HUES64 (cell line): Measurements from ENCODE around the gene CLEC11A.
A peak's percentile ranks its signal among the peaks of the same experiment; 100 is the strongest.

Experiments
- H3K27ac ChIP-seq: 2 replicates; pipeline ENCODE4 v1.7.0; 2013; ENCODE audit warnings: low read depth, low read length, inconsistent platforms
- H3K27me3 ChIP-seq: 2 replicates; pipeline ENCODE4 v1.6.1; 2013; ENCODE audit warnings: mild to moderate bottlenecking, low read length; ENCODE audit not compliant: insufficient read depth
- H3K36me3 ChIP-seq: 2 replicates; pipeline ENCODE4 v1.6.1; 2013; ENCODE audit warnings: mild to moderate bottlenecking, low read length; ENCODE audit not compliant: insufficient read depth
- H3K4me1 ChIP-seq: 2 replicates; pipeline ENCODE4 v1.6.1; 2013; ENCODE audit warnings: mild to moderate bottlenecking, low read length, moderate library complexity; ENCODE audit not compliant: insufficient read depth
- H3K4me3 ChIP-seq: 2 replicates; pipeline ENCODE4 v1.5.1; 2013; ENCODE audit warnings: mild to moderate bottlenecking, low read length, moderate library complexity
- H3K9ac ChIP-seq: 2 replicates; pipeline ENCODE4 v1.6.1; 2013; ENCODE audit warnings: mild to moderate bottlenecking, low read depth, low read length
- H3K9me3 ChIP-seq: 2 replicates; pipeline ENCODE4 v1.6.1; 2013; ENCODE audit warnings: low read depth, low read length; ENCODE audit not compliant: insufficient read depth
- WGBS: fragments of 150-250, 120-280 bp; methylation state at CpG from one replicate; pipeline ENCODE4 v1.1.7; 2013; ENCODE audit warnings: missing lambda C conversion rate; 5-methylcytosine and 5-hydroxymethylcytosine counted together

Gene CLEC11A

DNA sequence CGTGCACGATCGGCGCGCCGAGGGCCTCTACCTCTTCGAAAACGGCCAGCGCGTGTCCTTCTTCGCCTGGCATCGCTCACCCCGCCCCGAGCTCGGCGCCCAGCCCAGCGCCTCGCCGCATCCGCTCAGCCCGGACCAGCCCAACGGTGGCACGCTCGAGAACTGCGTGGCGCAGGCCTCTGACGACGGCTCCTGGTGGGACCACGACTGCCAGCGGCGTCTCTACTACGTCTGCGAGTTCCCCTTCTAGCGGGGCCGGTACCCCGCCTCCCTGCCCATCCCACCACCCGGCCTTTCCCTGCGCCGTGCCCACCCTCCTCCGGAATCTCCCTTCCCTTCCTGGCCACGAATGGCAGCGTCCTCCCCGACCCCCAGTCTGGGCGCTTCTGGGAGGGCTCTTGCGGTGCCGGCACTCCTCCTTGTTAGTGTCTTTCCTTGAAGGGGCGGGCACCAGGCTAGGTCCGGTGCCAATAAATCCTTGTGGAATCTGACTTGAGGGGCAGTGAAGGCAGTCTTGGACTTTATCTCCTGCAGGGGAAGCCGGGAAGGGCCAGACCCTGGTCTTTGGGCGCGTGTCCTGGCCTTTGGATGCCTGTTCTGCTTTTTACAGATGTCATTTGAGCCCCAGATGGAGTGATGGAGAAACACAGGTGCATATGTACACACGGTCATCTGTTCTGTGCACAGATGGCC, 2.2 kb downstream of the CLEC11A start:
- Histone ChIP-seq H3K27ac (peak overlapping the region; percentile 49; the same call in 1 of the 2 replicates), H3K9ac (peak overlapping the region; percentile 77), H3K27me3 (peaks cover 39% of the 10 kb centered on the region), H3K4me3 (peak overlapping the region; percentile 70), H3K36me3 (no peaks in the 10 kb centered on the region), H3K9me3 (peaks cover 15% of the 10 kb centered on the region; the same call in 1 of the 2 replicates), H3K4me1 (no peaks in the 10 kb centered on the region)
- 49% methylated on average over 52 of the region's 52 CpGs for WGBS

DNA sequence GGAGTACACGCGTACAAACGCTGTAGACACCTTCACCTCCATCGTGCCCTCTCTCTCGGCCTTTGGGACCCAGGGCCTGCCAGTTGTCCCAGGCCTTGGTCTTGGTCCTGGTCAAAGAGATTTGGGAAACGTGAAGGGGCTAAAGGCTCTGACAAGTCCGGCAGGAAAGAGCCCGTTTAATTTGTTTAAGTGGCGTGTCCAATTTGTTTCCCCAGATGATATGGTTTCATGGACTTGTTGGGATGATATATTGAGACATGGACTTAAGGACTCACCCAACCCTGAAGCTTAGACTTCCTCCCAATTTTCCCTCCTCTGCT, 2.7 kb downstream of the CLEC11A start:
- Histone ChIP-seq H3K9ac (no peak overlapping the region), H3K4me1 (no peaks in the 10 kb centered on the region), H3K9me3 (peaks cover 15% of the 10 kb centered on the region; the same call in 1 of the 2 replicates), H3K27ac (no peak overlapping the region), H3K36me3 (no peaks in the 10 kb centered on the region), H3K27me3 (peaks cover 34% of the 10 kb centered on the region), H3K4me3 (peak overlapping the region; percentile 70)
- WGBS = 83% methylated on average over 9 of the region's 9 CpGs

GRCh38 chr19:50728084-50728737, 5.0 kb downstream of the CLEC11A start:
- Histone ChIP-seq H3K4me3 (peak overlapping the region; percentile 24), H3K9me3 (peaks cover 19% of the 10 kb centered on the region; the same call in 1 of the 2 replicates), H3K27ac (no peak overlapping the region), H3K36me3 (no peaks in the 10 kb centered on the region), H3K9ac (peak overlapping the region; percentile 38; the same call in 1 of the 2 replicates), H3K27me3 (peaks cover 11% of the 10 kb centered on the region), H3K4me1 (no peaks in the 10 kb centered on the region)
- WGBS = 56% methylated on average over 39 of the region's 39 CpGs

GRCh38 chr19:50729894-50730293, 6.7 kb downstream of the CLEC11A start:
- Histone ChIP-seq H3K9ac (no peak overlapping the region), H3K9me3 (peaks cover 20% of the 10 kb centered on the region), H3K27me3 (no peaks in the 10 kb centered on the region; the same call in 1 of the 2 replicates), H3K27ac (no peak overlapping the region), H3K4me3 (no peak overlapping the region), H3K36me3 (no peaks in the 10 kb centered on the region), H3K4me1 (no peaks in the 10 kb centered on the region)
- 79% methylated on average over 5 of the region's 5 CpGs for WGBS

DNA sequence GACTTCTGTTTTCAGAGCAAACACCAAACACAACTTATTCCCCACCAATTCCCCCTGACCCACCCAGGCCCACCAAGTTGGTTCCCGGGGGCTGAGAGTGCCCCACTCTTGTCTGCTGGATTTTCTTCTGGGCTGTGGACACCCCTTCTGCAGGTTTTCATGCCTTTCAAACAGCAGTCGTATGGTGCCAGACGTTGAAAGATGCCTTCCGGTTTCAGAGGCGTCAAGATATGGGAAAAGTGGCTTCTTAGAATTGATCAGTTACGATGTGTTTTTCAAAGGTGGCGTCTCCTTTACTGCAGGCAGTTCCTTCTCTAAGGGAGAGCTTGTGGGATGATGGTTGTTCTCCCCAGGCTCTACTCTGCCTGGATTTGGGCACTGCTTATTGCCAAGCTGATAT, 12.7 kb downstream of the CLEC11A start:
- Histone ChIP-seq H3K4me1 (no peaks in the 10 kb centered on the region), H3K9ac (no peak overlapping the region), H3K36me3 (no peaks in the 10 kb centered on the region), H3K4me3 (no peak overlapping the region), H3K27ac (no peak overlapping the region), H3K9me3 (peaks cover 25% of the 10 kb centered on the region), H3K27me3 (no peaks in the 10 kb centered on the region)
- 92% methylated on average over 7 of the region's 7 CpGs for WGBS

- H3K9ac ChIP-seq = no peak overlapping the region
- H3K27me3 ChIP-seq = no peaks in the 10 kb centered on the region
- peaks cover 22% of the 10 kb centered on the region for H3K9me3 ChIP-seq
- 73% methylated on average over 4 of the region's 5 CpGs for WGBS
- H3K4me3 ChIP-seq = no peak overlapping the region
- no peaks in the 10 kb centered on the region for H3K4me1 ChIP-seq
- H3K27ac ChIP-seq = no peak overlapping the region
- no peaks in the 10 kb centered on the region for H3K36me3 ChIP-seq
Observed at GRCh38 chr19:50736338-50736737, 13.2 kb downstream of the CLEC11A start.

GRCh38 chr19:50739132-50739913, 16.2 kb downstream of the CLEC11A start:
- H3K36me3 ChIP-seq = no peaks in the 10 kb centered on the region
- no peaks in the 10 kb centered on the region for H3K27me3 ChIP-seq
- H3K27ac ChIP-seq = no peak overlapping the region
- H3K9ac ChIP-seq = no peak overlapping the region
- no peak overlapping the region for H3K4me3 ChIP-seq
- WGBS = 89% methylated on average over 21 of the region's 23 CpGs
- peaks cover 29% of the 10 kb centered on the region for H3K9me3 ChIP-seq
- H3K4me1 ChIP-seq = no peaks in the 10 kb centered on the region

DNA sequence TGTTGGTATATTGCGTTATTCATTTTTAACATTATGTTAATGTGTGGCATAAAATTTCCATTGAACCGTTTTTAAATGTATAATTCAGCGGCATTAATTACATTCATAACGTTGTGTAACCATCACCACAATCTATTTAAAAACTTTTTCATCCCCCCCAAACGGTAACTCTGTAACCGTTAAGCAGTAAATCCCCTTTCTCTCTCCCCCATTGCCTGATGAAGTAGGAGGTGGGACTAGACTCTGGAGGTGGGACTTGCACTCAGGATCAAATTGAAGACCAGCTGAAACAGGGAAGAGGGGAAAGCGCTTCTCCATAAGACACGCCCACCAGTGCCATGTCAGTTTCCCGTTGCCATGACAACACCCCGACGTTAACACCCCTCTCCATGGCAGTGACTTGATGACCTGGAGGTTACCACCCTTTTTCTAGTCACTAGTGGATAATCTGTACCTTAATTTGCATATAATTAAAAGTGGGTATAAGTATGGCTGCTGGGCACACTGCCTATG, 16.8 kb downstream of the CLEC11A start:
- Histone ChIP-seq H3K36me3 (no peaks in the 10 kb centered on the region), H3K9ac (no peak overlapping the region), H3K9me3 (peaks cover 28% of the 10 kb centered on the region), H3K27ac (no peak overlapping the region), H3K27me3 (no peaks in the 10 kb centered on the region), H3K4me3 (no peak overlapping the region), H3K4me1 (no peaks in the 10 kb centered on the region)
- WGBS = 74% methylated on average over 8 of the region's 11 CpGs

GRCh38 chr19:50741179-50741933, 18.2 kb downstream of the CLEC11A start:
- H3K4me1 ChIP-seq = no peaks in the 10 kb centered on the region
- 82% methylated on average over 18 of the region's 18 CpGs for WGBS
- H3K27ac ChIP-seq = no peak overlapping the region
- no peak overlapping the region for H3K4me3 ChIP-seq
- no peak overlapping the region for H3K9ac ChIP-seq
- H3K36me3 ChIP-seq = no peaks in the 10 kb centered on the region
- no peaks in the 10 kb centered on the region for H3K27me3 ChIP-seq
- H3K9me3 ChIP-seq = peaks cover 28% of the 10 kb centered on the region

DNA sequence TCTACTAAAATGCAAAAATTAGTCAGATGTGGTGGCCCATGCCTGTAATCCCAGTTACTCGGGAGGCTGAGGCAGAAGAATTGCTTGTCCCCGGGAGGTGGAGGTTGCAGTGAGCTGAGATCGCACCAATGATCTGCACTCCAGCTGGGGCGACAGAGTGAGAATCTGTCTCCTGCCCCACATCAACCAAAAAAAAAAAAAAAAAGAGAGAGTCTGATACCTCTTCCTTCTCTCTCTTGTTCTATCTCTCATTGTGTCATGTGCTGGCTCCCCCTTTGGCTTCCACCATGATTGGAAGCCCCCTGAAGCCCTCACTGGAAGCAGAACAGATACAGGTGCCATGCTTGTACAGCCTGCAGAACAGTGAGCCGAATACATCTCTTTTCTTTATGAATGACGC, 20.4 kb downstream of the CLEC11A start:
- H3K36me3 ChIP-seq = no peaks in the 10 kb centered on the region
- H3K27me3 ChIP-seq = no peaks in the 10 kb centered on the region
- no peak overlapping the region for H3K9ac ChIP-seq
- peaks cover 31% of the 10 kb centered on the region for H3K9me3 ChIP-seq
- H3K4me3 ChIP-seq = no peak overlapping the region
- no peak overlapping the region for H3K27ac ChIP-seq
- H3K4me1 ChIP-seq = no peaks in the 10 kb centered on the region
- 92% methylated on average over 6 of the region's 6 CpGs for WGBS
